Omental fat pad (tissue), 4 donors: ENCODE data around the gene NAA20. TPM values are rescaled to one million over a fixed set of nuclear protein-coding genes. Genes with fewer than 3 reads are reported as not detected.
A peak's percentile ranks its signal among the peaks of the same experiment; 100 is the strongest.

Source experiments
- ATAC-seq: fragments of 150-250 bp; one replicate; pipeline ENCODE4 v1.9.1; 2016; ENCODE audit warnings: mild to moderate bottlenecking, moderate library complexity; ENCODE audit not compliant: low FRiP score
- DNase-seq: peaks from one replicate; pipeline ENCODE4 v3.0.0-alpha.2; 2019; ENCODE audit warnings: low spot score
- total RNA-seq, 4 donors: library from RNA; depleted of rRNA; stranded (reverse); fragments of >200 nt; gene quantifications; one replicate each; pipeline ENCODE4 v1.1.0, GENCODE V29; 2016
- TF ChIP-seq, protein P1 (sequence below), 3 donors: fragments of 450-650 bp; IDR thresholded peaks; one replicate each; pipeline ENCODE4 v1.5.1; 2016 to 2017; ENCODE audit warnings: antibody characterized with exemption in 3 of 3, mild to moderate bottlenecking in 3 of 3, moderate library complexity in 2 of 3

The NAA20 gene
- total RNA-seq, 4 donors from 2014 or later, result 21.0 to 60.7 (median 45.8) TPM

DNA sequence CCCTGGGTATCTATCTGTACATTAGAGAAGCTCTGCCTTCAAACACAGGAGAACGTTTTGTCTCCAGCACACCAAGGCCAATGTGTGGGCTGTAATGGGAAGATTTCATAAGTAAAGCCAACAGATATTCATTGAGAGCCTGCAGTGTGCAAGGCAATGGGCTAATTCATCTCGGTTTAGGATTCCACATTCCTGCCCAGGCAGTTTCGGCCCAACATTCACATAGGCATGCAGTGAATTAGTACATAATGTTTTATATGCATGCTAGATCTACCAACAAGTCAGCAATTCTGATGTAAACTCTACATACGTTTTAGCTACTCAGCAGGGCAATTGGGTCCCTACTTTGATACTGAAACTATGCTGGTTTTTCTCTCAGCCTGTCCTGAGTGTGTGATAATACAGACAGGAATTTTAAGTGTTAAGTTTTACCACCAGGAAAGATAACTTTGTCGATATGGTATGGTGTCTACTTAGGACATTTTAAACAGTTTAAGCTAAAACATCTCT lies 46.9 kb upstream of the NAA20 start:
- DNase-seq, result no peak
- TF ChIP-seq, protein P1, sequence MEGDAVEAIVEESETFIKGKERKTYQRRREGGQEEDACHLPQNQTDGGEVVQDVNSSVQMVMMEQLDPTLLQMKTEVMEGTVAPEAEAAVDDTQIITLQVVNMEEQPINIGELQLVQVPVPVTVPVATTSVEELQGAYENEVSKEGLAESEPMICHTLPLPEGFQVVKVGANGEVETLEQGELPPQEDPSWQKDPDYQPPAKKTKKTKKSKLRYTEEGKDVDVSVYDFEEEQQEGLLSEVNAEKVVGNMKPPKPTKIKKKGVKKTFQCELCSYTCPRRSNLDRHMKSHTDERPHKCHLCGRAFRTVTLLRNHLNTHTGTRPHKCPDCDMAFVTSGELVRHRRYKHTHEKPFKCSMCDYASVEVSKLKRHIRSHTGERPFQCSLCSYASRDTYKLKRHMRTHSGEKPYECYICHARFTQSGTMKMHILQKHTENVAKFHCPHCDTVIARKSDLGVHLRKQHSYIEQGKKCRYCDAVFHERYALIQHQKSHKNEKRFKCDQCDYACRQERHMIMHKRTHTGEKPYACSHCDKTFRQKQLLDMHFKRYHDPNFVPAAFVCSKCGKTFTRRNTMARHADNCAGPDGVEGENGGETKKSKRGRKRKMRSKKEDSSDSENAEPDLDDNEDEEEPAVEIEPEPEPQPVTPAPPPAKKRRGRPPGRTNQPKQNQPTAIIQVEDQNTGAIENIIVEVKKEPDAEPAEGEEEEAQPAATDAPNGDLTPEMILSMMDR (IDR thresholded peaks at IDR 0.05), result no peak
- ATAC-seq, result no peak

DNA sequence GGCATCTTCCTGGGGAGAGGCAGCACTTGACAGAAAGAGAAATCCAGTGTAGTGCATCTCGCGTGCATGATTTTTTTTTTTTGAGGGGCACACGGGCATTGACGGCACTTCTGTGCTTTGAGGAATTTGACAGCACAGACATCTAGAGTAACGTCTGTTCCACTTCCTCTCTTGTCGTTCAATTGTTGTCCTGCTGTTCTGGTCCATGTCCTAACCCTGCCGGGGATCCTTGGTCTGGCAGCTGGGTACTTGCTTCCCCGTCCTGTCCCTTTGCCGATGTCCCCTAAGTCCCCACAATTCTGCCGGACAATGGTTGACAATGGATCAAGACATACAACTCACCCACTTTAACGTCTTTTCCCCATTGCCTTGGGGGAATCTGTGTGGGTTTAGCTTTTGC lies 46.0 kb upstream of the NAA20 start:
- TF ChIP-seq, protein P1 (IDR thresholded peaks at IDR 0.05), result no peak
- ATAC-seq (no peak), DNase-seq (no peak)

DNA sequence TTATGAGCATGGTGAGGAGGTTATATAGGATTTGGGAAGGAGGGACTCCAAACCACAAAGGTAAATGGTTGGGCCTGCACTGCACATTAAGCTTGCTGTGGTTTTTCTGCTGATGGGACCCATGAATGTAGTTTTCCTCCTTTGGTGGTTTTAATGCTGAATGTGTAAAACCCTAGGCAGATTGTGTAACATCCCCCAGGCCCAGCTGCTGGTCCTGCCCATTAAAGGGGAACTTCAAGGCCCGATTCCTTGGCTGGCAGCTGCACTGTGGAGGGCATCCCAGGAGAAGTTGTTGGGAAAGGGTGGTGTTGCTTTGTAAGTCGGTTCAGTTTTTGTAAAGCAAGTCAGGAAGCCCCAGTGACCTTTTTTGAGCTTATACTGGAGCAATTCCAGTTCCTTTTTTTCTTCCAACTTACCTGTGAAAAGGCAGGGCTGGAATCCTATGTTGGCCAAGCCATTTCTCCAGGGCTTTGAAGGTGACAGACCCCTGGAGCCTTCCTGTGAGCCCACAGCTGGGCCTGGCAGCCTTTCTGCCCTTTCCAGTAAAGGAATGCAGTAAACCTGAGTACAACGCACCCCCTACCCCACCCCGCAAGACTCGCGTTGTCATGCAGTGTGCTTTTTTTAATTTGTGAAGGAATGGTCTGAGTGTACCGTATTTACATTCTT lies 43.1 kb upstream of the NAA20 start:
- no peak for DNase-seq
- peak; percentile 55 for ATAC-seq
- TF ChIP-seq, protein P1 (IDR thresholded peaks at IDR 0.05), result no peak

DNA sequence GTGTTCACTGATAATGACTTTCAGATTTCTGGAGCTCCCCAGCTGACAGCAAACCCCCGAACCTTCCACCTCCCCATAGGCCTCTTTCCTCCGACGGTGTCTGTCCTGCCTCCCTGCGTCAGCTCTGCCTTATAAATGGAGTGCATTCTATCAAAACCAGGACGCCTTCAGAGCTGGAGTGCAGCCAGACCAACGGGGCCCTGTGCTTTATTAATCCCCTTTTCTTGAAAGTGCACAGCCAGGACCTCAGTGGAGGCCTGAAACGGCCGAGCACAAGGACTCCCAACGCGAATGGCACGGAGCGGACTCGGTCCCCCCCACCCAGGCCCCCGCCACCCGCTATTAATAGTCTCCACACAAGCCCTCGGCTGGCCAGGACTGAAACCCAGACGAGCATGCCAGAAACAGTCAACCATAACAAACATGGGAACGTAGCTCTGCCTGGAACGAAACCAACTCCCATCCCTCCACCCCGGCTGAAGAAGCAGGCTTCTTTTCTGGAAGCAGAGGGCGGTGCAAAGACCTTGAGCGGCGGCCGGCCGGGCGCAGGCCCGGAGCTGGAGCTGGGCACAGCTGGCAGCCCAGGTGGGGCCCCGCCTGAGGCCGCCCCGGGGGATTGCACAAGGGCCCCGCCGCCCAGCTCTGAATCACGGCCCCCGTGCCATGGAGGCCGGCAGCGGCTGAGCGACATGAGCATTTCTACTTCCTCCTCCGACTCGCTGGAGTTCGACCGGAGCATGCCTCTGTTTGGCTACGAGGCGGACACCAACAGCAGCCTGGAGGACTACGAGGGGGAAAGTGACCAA lies 42.3 kb upstream of the NAA20 start:
- ATAC-seq (peak; percentile 83), DNase-seq (peak; percentile 61)
- TF ChIP-seq, protein P1 (IDR thresholded peaks at IDR 0.05), result no peak

DNA sequence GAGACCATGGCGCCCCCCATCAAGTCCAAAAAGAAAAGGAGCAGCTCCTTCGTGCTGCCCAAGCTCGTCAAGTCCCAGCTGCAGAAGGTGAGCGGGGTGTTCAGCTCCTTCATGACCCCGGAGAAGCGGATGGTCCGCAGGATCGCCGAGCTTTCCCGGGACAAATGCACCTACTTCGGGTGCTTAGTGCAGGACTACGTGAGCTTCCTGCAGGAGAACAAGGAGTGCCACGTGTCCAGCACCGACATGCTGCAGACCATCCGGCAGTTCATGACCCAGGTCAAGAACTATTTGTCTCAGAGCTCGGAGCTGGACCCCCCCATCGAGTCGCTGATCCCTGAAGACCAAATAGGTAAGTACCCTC lies 41.7 kb upstream of the NAA20 start:
- ATAC-seq (peak; percentile 8), DNase-seq (no peak)
- TF ChIP-seq, protein P1 (IDR thresholded peaks at IDR 0.05), result no peak

DNA sequence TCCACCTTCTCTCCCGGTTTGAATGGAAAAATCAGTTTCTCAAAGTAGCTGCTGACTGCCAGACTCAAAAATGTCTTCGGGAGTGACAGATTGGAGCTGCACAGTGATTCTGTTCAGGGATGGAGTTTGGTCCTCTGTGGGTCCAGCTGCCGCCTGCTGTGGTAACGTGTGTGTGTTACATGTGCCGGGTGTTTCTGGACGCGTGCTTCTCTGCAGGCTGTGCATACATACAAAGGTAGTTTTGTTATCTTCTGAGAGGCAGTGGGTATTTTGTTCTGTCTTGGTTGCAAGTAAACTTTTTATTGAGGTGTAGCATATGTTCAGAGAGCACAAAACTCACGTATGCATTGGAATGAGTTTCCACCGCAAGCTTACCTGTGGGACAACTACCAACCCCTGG lies 41.3 kb upstream of the NAA20 start:
- DNase-seq, result no peak
- TF ChIP-seq, protein P1 (IDR thresholded peaks at IDR 0.05), result no peak
- no peak for ATAC-seq
